Limb (tissue), 2 donors: Measurements from ENCODE around the gene CADM2.

Source experiments
- DNase-seq, 2 donors: peaks; one replicate each; pipeline ENCODE4 v3.0.0-alpha.2; 2016; ENCODE audit errors: extremely low spot score in 2 of 2

The CADM2 gene

DNA sequence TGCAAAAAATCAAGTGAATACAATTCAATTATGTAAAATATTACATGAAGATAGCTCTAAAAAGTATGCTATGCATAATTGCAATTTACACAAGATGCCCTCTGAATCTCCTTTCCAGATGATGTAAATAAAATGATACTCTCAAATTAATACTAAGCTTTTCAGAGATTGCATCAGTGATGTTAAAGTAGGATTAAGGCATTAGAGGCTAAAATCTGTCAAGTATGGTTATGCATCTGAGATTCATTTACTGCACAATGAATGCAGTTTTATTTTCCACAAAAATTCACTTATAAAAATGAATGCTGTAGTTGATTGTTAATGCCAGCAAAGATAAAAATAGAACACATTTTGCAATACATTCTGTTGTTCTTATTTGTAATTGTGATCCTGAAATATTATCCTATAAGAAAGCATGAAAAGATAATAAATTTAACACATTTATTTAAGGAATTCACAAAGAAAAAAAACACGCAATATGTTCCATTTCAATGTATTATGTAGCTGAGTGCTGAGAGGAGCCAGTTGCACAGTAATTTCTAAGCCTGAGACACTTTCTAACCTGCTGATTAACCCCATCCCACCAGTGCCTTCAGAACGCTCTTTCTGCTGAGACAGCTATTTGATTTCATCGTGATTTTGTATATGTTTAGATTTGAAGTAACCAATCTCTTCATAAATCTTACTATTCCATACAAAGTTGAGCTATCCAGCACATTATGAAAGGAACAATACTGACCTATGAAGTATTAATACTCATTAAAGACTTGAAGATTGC is 224.4 kb downstream of the CADM2 start:
- DNase-seq, result no peak

DNA sequence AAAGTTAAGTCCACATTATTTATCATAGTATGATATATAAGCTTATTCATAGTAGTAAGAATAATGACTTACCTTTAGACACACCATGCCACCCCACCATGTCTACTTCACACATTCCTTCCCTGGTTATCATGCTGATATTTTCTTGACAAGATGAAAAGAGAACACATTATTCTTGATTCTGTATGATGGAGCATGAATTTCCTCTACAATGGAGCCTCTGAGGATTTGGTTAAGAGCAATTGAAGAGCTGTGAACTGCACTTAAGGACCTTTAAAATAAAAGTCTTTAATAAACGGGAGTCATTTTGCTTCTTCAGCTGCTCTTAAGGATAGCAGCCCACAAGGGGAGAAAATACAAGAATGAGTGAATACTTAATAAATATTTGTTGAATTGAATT is 226.7 kb downstream of the CADM2 start:
- no peak for DNase-seq

DNA sequence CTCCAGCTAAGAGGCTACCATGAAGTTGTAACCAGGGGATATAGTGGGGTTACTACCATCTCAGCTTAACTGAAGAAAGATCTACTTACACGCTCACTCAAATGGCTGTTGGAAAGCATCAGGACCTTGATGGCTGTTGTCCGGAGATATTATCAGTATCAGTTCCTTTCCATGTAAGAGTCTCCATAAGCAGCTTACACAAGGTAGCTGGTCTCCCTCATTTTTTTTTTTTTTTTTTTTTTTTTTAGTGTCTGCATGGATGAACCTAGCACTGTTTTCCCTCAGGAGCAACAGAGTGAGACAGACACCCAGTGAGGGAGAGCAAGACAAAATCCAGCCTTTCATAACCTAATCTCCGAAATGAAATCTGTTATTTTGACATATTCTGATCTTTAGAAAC is 230.9 kb downstream of the CADM2 start:
- DNase-seq, result no peak

DNA sequence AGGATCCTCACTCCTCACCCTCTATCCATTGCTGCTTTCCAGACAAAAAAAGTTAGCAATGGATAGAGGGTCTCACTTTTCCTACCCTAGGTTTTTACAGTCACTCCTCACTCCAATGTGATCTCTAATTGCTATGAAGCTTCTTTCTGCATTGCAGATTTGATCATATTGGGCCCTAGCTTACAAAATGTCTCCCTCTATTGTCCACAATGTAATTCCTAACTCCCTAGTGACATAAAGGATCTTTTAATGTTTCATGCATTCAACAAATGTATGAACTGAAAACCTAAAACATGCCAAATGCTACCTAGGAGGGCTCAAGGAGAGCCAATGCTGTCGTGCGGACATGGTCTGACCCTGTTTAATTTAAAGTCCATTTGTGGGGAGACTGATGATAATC is 234.8 kb downstream of the CADM2 start:
- DNase-seq, result no peak

DNA sequence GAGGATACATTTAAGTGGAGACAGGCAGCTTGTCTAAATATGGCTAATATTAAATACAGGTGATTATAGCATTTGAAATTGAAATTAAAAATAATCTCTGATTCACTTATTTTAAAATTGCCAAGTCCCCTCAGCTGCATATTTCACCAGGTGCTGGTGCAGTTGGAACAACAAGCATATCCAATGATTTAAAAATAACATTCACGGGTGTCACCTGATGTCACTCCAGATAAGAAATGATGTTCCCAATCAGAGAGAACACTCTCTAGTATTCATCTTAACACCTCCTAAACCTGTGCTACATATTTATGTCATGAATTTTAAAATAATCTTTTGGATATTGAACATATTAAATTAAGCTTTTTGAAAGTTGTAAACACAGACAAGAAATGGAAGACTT is 249.9 kb downstream of the CADM2 start:
- DNase-seq, result no peak

DNA sequence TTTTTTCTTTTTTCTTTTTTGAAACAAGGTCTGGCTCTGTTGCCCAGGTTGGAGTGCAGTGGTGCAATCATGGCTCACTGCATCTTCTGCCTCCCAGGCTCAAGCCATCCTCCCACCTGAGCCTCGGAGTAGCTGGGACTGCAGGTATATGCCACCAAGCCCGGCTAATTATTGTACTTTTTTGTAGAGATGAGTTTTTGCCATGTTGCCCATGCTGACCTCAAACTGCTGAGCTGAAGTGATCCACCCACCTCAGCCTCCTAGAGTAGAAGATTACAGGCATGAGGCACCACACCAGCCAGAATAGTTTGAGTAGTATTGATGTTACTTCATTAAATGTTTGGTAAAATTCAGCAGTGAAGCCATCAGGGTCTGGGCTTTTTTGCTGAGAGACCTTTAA is 251.8 kb downstream of the CADM2 start:
- DNase-seq, result no peak

DNA sequence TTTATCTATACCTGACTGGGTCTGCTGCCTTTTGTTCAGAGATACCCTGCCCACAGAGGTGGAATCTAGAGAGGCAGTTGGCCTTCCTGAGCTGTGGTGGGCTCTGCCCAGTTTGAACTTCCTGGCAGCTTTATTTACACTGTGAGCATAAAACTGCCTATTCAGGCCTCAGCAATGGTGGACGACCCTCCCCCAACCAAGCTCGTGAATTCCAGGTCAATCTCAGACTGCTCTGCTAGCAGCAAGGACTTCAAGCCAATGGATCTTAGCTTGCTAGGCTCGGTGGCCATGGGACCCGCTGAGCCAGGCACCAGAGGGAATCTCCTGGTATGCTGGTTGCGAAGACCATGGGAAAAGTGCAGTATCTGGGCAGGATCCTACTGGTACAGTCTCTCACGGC is 270.2 kb downstream of the CADM2 start:
- no peak for DNase-seq

DNA sequence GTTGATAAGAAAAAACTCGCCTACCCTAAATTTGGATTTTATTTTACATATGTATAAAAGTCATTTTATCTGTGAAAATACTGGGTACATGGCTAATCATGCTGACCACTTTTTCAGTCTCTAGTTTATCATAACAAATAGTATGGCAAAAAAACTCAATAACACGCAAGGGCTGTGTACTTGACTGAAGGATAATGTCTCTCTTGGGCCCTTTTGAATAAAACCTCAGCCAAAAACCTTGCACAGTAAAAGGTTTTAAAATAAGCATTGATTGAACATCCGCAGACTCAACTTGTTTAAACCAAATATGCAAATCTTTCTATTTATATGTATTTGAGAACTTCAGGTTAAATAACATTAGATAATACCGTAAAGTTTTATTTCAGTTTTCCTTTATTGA is 285.3 kb downstream of the CADM2 start:
- DNase-seq, result no peak

DNA sequence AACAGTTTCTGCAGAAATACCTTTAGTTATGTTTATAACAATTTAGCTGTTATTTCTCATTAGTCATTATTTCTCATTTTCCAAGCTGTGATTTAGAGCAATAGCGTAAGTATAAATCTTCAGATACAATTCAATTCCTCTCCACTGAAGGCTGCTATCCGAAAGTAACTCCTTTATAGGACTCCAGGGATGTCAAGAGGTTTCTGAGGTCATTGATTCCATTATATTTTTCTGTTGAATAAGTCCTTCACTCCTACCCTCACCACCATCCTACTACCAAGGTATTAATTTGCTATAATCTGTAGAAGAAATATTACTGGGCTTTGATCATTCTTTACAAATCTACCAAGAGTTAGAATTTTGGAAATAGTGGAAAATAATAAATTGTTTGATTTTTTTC is 285.7 kb downstream of the CADM2 start:
- no peak for DNase-seq

DNA sequence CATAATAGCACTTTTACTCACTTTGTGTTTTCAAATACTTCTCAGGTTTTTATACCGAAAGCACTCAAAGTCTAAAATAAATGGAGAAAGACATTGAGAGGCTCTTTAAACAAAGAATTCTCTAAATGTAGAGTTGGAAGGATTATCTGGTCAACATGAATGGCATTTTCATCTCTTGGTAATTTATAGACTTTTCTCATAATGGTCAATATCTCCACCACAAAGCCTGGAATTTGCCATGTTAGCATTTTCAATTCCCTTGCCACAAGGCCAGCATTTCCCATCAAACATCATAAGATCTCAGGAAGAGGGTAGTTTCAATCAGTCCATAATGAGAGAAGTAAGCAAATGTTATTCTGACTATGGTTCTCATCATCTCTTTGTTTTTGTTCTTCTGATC is 293.0 kb downstream of the CADM2 start:
- no peak for DNase-seq

DNA sequence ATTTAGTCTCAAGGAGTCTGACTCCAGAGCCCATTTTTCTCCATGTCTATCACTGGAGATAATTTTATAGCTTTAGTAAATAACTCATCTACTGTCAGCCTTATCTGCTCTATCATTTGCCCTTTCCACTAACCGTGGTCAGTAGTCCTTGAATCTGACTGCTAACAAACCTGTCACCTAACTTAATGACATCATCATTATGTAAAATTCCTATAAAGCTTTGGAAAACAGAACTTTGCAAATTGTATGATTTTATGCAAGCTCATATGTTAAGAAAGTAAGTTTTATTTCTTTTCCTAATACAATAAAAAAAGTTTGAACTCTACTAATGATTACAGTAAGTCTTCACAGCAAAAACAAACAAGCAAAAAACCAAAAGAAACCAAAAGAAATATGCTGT is 293.9 kb downstream of the CADM2 start:
- no peak for DNase-seq

DNA sequence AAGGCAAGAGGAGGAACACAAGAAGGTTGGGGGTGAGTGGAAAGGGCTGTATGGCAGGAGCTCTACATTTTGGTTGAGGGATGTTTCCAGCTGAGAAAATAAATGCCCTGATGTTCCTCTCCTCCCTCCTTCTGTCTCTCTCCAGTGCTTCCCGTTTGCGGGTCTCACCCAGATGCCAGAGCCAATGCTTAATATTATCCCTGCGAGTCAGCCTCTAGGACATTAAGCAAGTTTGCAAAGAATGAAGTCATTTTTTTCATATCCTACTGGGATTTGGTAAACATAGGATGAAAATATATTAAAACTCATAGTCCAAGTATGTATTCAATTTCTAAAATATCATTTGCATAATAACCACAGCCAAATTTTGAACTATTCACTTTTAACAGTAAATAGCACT is 295.9 kb downstream of the CADM2 start:
- no peak for DNase-seq

DNA sequence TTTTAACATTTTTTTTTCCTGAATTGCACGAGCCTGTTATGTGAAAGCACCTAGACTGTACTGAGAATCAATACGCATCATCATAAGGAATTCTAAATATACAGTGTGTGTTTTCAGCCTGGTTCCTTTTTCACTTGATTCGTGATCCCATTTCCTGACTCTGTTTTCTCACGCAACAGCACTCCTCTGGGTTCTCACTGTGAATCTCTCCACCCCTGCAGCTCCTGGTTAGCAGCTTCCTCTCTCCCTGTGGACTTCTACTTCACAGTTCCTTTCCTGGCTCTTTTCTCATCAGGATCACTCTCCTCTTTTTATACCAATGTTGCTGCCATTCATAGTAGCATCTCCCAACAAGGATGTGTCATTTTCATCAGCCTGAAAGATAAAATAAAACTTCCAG is 297.2 kb downstream of the CADM2 start:
- no peak for DNase-seq

DNA sequence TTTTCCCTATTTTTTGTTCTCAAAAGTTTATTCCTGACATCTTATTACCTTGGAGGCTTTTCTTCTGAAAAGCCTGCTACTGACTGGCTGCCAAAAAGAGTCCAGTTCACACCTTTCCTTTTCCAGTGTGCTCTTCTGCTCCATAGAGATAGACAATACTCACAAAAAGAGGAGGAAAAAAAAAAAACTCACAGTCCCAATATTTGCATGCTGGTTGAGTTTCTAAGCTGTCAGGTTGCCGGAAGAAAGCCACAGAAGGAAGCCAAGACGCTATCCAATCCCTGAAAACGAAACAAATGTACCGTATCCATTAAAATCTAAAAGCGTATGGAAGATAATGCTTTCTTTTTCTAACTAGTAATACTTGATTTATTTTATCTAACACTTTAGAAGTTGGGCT is 299.5 kb downstream of the CADM2 start:
- DNase-seq, result no peak

DNA sequence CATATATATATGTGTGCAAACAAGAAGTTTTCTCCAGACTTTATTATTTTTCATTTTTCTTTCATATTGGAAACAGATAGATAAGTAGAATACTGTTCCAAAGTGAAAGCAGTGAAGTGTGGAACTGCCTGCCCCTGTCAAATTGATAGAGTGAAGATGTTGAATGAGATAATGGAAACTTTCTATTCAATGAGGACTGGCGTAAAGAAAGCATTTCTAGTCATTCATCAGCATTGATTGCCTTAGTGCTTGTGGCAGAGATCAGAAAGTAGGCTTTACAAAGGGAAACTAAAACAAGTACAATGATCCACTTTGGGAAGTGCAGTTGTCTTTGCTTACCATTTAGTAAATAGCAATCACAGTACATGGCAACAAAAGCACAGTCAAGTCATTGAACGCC is 300.0 kb downstream of the CADM2 start:
- DNase-seq, result no peak

DNA sequence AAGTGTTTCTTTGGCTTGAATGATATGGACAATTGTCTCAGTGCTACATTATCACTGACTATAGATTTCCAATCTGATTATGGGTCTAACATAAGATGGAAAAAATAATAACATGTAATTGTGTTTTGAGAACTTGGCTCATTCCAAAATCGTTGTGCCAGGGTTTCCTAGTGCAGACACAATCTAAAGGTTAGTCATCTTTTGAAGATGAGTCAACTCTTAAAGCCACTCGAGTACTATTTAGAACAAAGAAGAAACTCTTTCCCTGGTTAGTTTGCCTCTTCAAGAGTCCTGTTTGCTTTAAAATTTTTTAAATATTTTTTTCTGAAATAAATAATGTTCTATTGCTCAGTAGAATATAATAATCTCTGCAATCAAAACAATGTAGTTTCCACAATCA is 301.0 kb downstream of the CADM2 start:
- no peak for DNase-seq

DNA sequence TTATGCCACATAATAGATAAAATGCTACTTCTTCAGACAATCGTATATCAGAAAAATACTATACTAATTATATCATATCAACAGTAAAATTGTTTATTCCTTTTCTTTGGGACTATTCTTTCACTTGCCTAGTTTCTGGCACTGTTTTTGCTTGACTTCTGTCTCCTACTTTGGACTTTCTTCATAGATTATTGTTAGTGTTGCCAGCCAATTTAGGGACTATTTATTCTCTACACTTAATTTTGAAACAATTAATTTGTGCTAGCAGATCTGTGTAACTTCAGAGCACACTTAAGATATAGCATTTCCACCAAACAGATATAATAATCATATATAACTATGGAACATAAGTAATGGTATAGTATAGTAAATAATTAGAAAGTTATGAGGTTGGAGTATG is 305.6 kb downstream of the CADM2 start:
- no peak for DNase-seq

DNA sequence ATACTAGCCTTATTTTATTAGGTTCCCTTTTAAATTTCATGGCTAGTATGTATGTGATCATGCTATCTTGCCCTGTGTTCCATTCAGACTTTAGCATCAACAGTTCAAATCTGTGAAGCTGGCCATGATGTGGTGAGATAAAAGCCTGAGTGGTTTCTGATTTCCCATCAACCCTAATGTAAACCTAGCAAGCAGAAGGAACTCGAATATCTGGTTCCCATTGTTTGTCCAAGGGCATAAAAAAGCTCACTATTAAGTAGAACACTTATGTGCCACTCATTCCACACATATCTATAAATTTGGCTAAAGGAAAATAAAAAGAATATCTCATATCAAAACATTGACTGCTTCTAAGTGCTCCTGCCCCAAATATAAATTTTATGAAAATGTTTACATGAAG is 311.7 kb downstream of the CADM2 start:
- DNase-seq, result no peak

DNA sequence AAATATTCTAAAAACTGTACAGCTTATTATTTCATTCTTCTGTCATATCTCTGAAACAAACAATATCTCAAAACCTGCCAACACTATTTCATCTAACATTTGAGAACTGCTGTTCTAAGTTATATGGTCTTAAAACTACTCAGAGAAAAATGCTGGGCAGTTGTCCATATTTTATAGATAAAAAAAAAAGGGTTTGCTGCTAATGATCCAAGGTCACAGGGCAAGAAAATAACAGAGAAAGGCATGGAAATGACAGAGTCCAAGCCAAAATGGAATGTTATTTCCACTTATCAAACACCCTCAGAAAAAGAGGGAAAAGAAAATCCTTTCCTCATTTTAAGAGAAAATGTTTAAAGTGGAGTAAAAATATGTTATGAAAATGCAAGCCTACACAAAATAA is 313.1 kb downstream of the CADM2 start:
- no peak for DNase-seq

DNA sequence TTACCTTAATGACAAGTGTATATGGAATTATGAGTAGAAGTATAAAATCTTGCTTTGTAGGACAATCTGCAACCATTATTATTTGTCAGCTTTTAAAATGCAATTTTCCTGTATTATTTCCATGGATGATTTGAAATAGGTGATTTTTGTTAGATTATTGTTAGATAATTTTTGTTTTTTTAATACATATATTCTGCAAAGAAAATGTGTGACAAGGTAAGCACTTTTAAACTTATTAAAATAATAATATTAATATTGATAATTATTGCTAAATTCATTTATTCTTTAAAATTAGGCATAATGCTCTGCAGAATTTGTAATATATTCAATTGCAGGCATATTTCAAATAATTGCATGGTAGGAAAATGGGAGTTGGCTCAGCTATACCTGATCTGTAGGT is 329.5 kb downstream of the CADM2 start:
- DNase-seq, result no peak

DNA sequence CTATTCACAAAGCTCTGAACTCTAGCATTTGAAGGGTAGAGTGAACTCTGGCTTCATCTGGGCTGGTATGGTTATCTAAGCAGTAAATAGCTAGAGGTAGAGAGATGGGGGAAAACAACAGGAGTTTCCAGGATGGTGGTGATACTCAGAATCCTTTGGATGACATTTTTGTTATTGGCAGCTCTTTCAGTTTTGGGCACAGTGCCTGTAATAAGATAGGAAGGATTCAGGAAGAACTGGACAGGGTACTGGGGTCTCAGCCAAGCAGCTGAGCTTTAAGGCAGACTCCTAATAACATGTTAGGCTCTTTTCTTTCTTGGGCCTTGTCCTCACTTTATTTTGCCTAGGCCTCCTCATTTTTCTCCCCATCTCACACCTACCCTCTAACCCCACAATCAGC is 338.5 kb downstream of the CADM2 start:
- DNase-seq, result no peak

DNA sequence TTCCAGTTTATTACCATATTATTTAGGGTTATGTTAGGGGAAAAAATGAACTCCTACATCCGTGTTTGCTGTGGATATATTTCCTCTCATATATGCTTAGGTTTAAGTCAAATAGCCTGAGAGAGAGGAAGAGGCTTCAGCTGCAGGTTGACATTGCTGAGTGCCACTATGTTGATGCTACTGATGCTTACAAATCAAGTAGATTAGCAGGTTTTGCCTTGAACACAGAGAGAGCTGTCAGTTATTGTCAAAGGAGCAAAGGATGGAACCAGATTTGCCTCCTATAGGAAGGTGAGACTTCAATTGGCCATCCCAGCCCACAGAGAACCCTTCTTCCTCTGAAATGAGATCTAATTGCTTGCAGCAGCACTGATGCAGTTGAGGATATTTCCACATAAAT is 339.2 kb downstream of the CADM2 start:
- no peak for DNase-seq

DNA sequence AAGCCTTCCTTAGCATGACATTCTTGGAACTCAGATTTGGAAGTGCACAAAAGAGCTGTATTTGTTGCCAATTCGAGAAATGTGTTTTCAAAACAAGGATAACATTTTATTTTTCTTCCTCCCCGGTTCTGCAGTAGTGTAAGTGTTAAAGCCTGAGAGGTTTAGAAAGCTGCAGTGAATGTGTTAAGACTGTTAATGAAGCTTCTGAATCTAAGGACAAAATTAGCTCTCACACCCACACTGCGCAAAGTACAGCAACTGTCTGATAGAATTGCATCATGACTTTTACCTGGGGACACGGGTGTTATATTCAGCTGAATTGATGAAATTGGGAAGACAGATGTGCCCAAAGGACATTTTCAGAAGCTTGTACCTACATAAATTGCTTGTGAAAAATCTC is 344.4 kb downstream of the CADM2 start:
- DNase-seq, result no peak

DNA sequence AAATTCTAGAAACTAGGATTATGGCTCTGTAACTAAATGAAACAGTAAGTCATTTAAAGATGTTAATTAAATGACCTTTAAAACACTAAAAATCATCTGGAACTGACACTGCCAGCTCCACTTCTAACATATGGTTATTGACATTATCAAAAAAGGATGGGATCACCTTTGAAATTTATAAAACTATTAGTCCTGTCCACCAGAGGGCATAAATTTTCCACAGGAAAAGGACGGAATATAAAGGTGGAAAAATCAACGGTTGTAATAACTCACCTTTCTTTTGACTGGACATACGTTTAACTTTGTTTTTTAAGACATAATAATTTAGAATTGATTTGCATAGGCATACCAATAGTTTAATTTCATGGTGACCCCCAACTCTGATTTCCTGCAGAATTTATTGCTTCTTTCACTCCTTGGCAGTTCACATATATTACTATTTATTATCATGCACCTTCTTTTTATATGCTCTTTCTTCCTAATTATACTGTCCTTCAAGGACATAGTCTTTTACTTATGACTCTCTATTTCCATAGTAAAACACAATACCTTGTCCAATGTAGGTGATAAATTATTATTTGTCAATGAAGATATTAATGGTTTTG is 345.7 kb downstream of the CADM2 start:
- DNase-seq, result no peak
